Measurements from ENCODE around the gene USP15.

DNA sequence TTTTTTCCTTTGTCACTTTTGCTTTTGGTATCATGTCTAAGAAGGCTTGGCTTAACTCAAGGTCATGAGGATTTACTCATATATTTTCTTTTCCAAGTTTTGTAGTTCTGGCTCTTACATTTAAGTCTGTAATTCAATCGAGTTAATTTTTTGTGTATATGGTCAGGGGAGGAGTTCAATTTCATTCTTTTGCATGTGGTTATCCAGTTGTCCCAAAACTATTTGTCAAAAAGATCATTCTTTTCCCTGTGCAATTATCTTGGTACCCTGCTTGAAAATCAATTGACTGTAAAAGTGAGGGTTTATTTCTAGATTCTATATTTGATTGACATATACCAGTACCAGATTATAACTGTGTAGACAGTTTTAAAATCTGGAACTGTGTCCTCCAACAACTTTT lies 10.2 kb downstream of the USP15 start:
- TF ChIP-seq POLR2A (IDR thresholded peaks at IDR 0.05; ENCODE audit: low read depth, low read length) = no peak
- no peak for TF ChIP-seq JUN (IDR thresholded peaks at IDR 0.05; ENCODE audit: borderline replicate concordance, insufficient read depth, insufficient read length, low read depth)
- TF ChIP-seq, protein P1, sequence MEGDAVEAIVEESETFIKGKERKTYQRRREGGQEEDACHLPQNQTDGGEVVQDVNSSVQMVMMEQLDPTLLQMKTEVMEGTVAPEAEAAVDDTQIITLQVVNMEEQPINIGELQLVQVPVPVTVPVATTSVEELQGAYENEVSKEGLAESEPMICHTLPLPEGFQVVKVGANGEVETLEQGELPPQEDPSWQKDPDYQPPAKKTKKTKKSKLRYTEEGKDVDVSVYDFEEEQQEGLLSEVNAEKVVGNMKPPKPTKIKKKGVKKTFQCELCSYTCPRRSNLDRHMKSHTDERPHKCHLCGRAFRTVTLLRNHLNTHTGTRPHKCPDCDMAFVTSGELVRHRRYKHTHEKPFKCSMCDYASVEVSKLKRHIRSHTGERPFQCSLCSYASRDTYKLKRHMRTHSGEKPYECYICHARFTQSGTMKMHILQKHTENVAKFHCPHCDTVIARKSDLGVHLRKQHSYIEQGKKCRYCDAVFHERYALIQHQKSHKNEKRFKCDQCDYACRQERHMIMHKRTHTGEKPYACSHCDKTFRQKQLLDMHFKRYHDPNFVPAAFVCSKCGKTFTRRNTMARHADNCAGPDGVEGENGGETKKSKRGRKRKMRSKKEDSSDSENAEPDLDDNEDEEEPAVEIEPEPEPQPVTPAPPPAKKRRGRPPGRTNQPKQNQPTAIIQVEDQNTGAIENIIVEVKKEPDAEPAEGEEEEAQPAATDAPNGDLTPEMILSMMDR (IDR thresholded peaks at IDR 0.05; ENCODE audit: extremely low read depth in 1 of 2, insufficient read depth in 1 of 2, low read depth in 1 of 2, low read length in 2 of 2) = no peak
- no peak for TF ChIP-seq MYC (IDR thresholded peaks at IDR 0.05; ENCODE audit: low read depth, low read length)

Data from endothelial cell of umbilical vein (primary cell).